ENCODE results near the gene C6orf136.

The C6orf136 gene

GRCh38 chr6:30646450-30647241 is at the start of gene C6orf136:
C6orf136 (plus strand) TSS chr6:30647133; CDS start chr6:30647232, 99 bp downstream.
- DNase-seq = peak; percentile 96

- DNase-seq = peak; percentile 80
Measured at GRCh38 chr6:30597315-30598144, 49.4 kb upstream of the C6orf136 start.

- no peak for DNase-seq
Measured at GRCh38 chr6:30598912-30599624, 47.9 kb upstream of the C6orf136 start.

DNA sequence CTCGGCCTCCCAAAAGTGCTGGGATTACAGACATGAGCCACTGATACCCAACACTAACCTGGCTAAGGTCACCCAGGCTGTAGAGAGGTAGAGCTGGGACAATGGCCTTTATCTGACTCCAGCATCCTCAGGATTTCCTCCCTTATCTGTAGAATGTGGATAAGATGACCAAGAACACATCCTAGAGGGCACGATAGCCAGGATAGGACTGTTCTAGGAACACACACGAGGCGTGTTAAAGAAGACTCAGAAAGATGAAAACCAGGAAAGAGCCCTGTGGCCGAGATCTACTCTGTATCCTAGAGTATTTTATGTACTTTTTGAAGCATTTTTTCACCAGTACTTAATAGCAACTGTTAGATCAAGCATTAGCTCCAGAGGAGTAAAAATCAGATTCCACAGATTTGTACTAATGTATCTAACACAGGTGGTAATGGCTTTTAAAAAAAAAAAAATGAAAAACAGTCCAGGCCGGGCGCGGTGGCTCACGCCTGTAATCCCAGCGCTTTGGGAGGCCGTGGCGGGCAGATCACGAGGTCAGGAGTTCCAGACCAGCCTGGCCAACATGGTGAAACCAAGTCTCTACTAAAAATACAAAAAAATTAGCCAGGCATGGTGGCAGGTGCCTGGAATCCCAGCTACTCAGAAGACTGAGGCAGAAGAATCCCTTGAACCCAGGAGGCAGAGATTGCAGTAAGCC is 47.2 kb upstream of the C6orf136 start:
- DNase-seq = no peak

- DNase-seq = peak; percentile 46
Measured at GRCh38 chr6:30600451-30600961, 46.4 kb upstream of the C6orf136 start.

DNA sequence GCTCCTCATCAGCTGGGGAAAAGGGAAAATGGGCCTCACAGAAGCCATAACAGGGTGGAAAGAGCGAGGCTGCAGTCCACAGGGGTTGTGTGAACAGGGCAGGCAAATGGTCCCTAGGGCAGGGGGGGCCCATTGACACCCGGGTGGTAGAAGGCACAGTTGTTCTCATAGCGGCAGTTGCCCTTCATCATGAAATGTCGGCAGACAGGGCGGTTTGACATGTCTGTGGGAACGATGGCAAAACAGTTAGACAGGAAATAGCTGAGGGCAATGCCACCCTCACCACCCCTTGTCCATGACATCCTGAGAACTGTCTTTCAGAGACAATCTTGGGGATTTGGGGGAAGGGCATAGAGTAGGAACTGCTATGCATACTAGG is 45.5 kb upstream of the C6orf136 start:
- no peak for DNase-seq

GRCh38 chr6:30601815-30602641 is 44.9 kb upstream of the C6orf136 start:
- no peak for DNase-seq

DNA sequence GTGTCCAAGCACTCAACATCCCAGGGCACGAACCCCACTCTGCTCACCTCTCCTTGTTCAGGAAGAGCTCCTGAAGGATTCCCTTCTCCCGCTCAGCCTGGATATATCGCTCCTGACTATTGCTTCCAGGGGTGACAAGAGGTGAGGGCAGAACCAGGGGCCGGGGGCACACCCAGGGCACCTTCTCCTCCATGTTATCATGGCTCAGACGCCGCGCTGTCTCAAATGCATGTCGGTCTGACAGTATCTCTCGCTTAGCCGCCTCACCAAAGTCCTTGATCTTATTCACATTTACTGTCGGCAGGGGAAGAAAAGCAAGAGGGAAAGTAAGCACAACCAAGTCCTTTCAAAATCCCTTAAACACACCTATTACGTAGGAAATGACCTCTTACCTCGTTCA is 43.0 kb upstream of the C6orf136 start:
- no peak for DNase-seq

DNA sequence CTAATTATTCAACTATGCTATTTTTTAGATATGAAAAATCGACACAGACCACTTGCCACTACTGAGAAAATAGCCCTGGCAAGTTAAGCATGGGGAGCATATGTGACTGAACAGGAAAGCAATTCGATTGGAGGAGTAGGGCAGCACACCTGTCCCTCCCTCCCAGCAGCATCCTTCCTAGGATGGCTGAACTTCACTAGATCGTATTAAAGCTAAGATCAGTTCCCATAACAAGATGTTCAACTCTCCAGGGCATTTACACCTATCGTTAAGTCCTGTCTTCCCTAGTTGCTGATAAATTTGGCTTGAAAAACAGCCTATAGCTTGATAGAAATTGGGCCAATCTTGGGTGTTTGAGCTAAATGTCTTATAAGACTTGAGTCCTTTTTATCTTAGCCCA is 36.9 kb upstream of the C6orf136 start:
- DNase-seq = no peak

- DNase-seq = no peak
Measured at GRCh38 chr6:30611150-30611855, 35.6 kb upstream of the C6orf136 start.

DNA sequence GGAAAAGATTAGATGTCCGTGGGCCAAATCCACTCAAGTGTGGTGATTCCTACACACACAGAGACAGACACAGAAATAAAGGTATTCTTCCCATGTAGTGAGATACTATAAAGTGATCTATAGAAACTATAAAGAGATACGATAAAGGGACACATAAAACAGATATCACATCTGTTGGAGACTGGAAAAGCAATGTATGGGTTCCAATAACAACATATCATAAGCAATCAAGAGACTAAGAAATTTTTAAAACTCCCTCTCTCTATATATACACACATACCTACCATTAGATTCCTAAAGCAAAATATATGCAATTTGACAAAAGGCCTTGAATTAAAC is 35.1 kb upstream of the C6orf136 start:
- DNase-seq = no peak

DNA sequence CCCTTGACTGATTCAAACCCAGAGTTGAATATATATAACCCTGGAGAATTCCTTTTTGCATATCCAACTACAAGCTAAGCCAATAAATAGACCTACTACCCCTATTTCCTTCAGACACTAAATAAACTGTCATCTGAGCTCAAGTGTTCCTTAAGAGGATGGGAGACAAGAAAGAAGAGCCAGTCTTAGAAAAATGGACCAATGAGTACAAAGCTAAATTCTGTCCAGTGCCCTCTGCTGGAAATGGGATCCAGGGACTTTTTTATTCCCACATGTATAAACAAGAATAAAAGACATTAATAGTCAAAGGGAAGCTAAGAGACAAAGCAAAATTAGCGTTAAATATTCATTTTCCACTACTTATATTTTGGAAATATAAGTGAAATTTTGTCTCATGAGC is 34.7 kb upstream of the C6orf136 start:
- no peak for DNase-seq

- no peak for DNase-seq
Measured at GRCh38 chr6:30612687-30613248, 34.2 kb upstream of the C6orf136 start.

- no peak for DNase-seq
Measured at GRCh38 chr6:30613251-30614043, 33.5 kb upstream of the C6orf136 start.

GRCh38 chr6:30614044-30614842 is 32.7 kb upstream of the C6orf136 start:
- DNase-seq = no peak

DNA sequence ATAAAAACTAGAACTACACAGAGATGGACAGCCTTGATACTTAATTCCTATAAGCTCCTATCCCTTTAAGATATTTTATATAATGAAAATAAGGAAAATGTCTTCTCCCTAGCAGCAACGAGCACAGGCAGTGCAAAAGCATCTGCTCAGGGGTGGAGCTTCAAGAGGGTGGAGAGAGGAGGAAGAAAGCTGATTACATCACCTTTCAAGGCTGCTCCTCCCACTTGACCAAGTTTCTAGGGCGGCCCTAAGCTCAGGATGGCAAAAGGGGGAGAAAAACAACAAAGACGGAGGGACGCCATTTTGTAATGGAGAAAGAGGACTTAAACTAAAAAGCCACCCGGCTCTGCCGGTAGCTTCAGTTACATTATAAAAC is 32.1 kb upstream of the C6orf136 start:
- DNase-seq = peak; percentile 95

DNA sequence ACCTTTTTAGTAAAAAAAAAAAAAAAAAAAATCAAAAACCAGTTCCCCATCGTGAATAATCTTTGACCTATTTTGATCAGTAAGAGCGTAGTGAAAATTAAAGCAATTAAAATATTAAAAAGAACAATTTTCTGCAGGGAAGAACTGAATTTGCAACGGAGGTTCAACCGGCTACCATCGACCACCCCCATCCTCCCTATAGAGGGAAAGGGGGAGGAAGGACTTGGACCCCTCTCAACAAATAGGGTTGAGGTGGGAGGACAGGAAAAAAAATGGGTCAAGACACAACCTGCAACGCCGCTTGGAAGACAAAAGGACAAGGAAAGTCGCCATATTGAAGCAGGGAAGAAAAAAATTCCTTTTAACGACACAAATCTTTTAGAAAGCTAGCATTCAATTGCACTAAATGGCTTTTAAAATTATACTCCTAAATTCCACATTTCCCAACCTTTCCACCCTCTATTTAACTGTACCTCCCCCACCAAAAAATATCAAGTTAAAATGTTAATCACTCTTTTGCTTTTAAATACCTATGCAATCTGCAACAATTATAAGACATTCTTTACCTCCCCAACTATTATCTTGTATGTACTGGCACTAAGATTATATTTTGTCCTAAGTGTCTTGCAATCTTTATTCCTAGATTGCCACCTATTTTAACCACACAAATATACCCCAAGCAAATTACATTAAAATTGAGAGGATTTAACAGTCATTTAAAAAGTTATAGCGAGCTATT is 31.5 kb upstream of the C6orf136 start:
- DNase-seq = peak; percentile 88
